Prostate gland (tissue), 2 donors: ENCODE measurements around the gene HERC3. TPM values are rescaled to one million over a fixed set of nuclear protein-coding genes. Genes with fewer than 3 reads are reported as not detected.

Experiments used
- DNase-seq: peaks from one replicate; pipeline ENCODE4 v3.0.0-alpha.2; 2019; ENCODE audit warnings: low spot score
- H3K27ac ChIP-seq, 2 donors: fragments of 200-600 bp; sonication (generic); 2 replicates each; pipeline ENCODE4 v1.5.1; 2017 to 2019
- H3K27me3 ChIP-seq: fragments of 200-600 bp; sonication (generic); replicated peaks from 2 replicates; pipeline ENCODE4 v1.5.1; 2019; ENCODE audit not compliant: insufficient read depth
- H3K36me3 ChIP-seq, 2 donors: fragments of 200-600 bp; sonication (generic); 1 replicate in 1 of 2; 2 replicates in 1 of 2; pipeline versions ENCODE4 v1.5.1 to v1.8.1; 2017 to 2019
- H3K4me1 ChIP-seq: fragments of 200-600 bp; sonication (generic); replicated peaks from 2 replicates; pipeline ENCODE4 v1.5.1; 2019
- H3K4me3 ChIP-seq, 2 donors: fragments of 200-600 bp; sonication (generic); 2 replicates each; pipeline ENCODE4 v1.5.1; 2017 to 2019
- H3K9me3 ChIP-seq: fragments of 200-600 bp; sonication (generic); 2 replicates; pipeline ENCODE4 v1.5.1; 2017
- CTCF ChIP-seq, 4 experiments: fragments of 200-600 bp in 2 of 4; fragments of 450-650 bp in 2 of 4; sonication (generic) in 2 of 4; IDR thresholded peaks; 1 replicate in 3 of 4; 2 replicates in 1 of 4; pipeline ENCODE4 v1.5.1; 2016 to 2019; ENCODE audit warnings: antibody characterized with exemption in 4 of 4, mild to moderate bottlenecking in 2 of 4, moderate library complexity in 2 of 4
- POLR2A ChIP-seq: fragments of 450-650 bp; IDR thresholded peaks from one replicate; pipeline ENCODE4 v1.6.1; 2016; ENCODE audit warnings: antibody characterized with exemption, mild to moderate bottlenecking
- POLR2AphosphoS5 ChIP-seq: sonication (generic); formaldehyde crosslinking; IDR thresholded peaks from one replicate; pipeline ENCODE4 v1.6.1; 2017; ENCODE audit warnings: antibody characterized with exemption
- WGBS: methylation state at CpG from one replicate; pipeline ENCODE4 v1.1.5; 2018; 5-methylcytosine and 5-hydroxymethylcytosine counted together
- intact Hi-C: fragments of 100-400 bp; cut with DNase I; formaldehyde crosslinking; loops from one replicate; pipeline ENCODE4 v1.14.2; 2022
- total RNA-seq, 2 donors: library from RNA; depleted of rRNA; stranded (reverse); fragments of >200 nt; gene quantifications; one replicate each; pipeline ENCODE4 v1.1.0, GENCODE V29; 2016

The HERC3 gene
- total RNA-seq, 2 donors from 2014 or later, result 36.5 to 42.2 TPM

- intact Hi-C loops, result no loop called here
- Histone ChIP-seq H3K36me3 (no peaks in the 10 kb centered on the region), H3K27me3 (no peaks in the 10 kb centered on the region), H3K9me3 (no peaks in the 10 kb centered on the region), H3K4me3 (no peak overlapping the region), H3K27ac (no peak overlapping the region), H3K4me1 (no peaks in the 10 kb centered on the region)
- 88% methylated on average over 1 of the region's 1 CpG for WGBS
- no peak for TF ChIP-seq POLR2AphosphoS5
- TF ChIP-seq POLR2A, result no peak
- TF ChIP-seq CTCF (IDR thresholded peaks at IDR 0.05), result no peak
- no peak for DNase-seq
These were observed 27.7 kb downstream of the HERC3 start for GRCh38 chr4:88619971-88620370.

DNA sequence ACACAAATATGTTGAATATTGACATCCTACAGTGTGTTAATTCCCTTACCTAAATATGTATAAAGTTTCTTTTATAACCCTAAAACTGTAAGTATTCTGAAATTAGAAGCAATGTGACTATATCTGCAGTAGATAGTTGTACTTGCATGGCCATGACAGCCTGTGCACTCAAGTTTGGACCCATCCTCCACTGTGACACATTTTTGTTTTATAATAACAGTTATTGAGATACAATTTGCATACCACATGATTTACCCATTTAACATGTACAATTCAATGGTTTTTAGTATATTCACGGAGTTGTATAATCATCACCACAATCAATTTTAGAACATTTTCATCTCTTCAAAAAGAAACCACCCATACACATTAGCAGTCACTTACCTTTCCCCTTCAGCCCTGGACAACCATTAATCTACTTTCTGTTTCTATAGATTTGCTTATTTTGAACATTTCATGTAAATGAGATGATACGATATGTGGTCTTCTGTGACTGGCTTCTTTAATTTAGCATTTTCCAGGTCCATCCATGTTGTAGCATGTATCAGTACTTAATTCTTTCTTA, 29.6 kb downstream of the HERC3 start:
- Histone ChIP-seq H3K4me3 (no peak overlapping the region), H3K4me1 (no peaks in the 10 kb centered on the region), H3K27me3 (no peaks in the 10 kb centered on the region), H3K36me3 (no peaks in the 10 kb centered on the region), H3K9me3 (no peaks in the 10 kb centered on the region), H3K27ac (no peak overlapping the region)
- no peak for DNase-seq
- WGBS, result 99% methylated on average over 2 of the region's 2 CpGs
- TF ChIP-seq POLR2AphosphoS5 (no peak), CTCF (IDR thresholded peaks at IDR 0.05) (no peak), POLR2A (no peak)
- intact Hi-C loops, result no loop called here

DNA sequence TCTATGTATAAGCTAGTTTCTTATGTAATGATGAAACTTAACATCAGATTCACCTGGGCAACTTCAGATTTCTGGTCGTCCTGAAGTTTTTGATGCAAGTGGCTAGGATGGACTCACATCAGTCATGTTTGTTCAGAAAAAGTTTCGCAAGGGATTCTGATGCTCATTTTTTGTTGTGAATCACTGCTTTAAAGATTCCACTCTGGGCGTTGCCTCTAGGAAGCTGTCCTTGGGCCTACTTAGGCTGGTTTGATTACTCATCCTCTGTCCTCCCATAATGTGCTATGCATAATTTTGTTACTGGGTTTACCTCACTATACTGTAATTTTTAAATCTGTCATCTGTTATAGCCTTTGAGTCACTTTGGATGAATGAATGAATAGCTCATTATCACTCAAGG, 30.8 kb downstream of the HERC3 start:
- H3K36me3 ChIP-seq, result no peaks in the 10 kb centered on the region
- H3K9me3 ChIP-seq, result no peaks in the 10 kb centered on the region
- intact Hi-C loops, result no loop called here
- no peak overlapping the region for H3K27ac ChIP-seq
- no peak overlapping the region for H3K4me3 ChIP-seq
- DNase-seq, result no peak
- H3K4me1 ChIP-seq, result no peaks in the 10 kb centered on the region
- TF ChIP-seq POLR2A, result no peak
- no peak for TF ChIP-seq POLR2AphosphoS5
- no peak for TF ChIP-seq CTCF (IDR thresholded peaks at IDR 0.05)
- H3K27me3 ChIP-seq, result no peaks in the 10 kb centered on the region
- WGBS, result 95% methylated on average over 3 of the region's 3 CpGs

GRCh38 chr4:88628746-88629145, 36.5 kb downstream of the HERC3 start:
- WGBS, result 92% methylated on average over 8 of the region's 8 CpGs
- H3K27ac ChIP-seq, result no peak overlapping the region
- TF ChIP-seq POLR2A (no peak), POLR2AphosphoS5 (no peak), CTCF (IDR thresholded peaks at IDR 0.05) (no peak)
- DNase-seq, result no peak
- H3K4me3 ChIP-seq, result no peak overlapping the region
- intact Hi-C loops, result no loop called here
- no peaks in the 10 kb centered on the region for H3K4me1 ChIP-seq
- no peaks in the 10 kb centered on the region for H3K36me3 ChIP-seq
- H3K9me3 ChIP-seq, result no peaks in the 10 kb centered on the region
- H3K27me3 ChIP-seq, result no peaks in the 10 kb centered on the region

DNA sequence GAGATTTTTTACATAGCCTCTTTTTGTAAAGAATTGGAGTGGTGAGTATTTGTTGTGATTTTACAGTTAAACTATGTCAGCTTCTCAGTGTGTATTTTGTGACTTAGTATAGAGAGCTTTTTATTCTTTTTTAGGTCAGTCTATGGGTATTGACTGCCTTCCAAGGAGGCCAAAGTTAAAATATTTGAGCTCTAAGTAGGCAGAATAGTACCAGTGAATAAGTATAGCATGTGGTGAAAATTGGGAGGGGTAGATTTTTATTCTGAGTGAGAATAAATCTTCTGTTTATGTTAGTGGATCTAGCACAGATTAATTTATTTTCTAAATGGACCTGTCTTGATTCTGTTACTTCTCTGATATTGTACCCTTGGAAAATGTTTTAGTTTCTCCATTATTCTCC, 37.5 kb downstream of the HERC3 start:
- H3K27ac ChIP-seq, result no peak overlapping the region
- DNase-seq, result no peak
- no peaks in the 10 kb centered on the region for H3K27me3 ChIP-seq
- no peaks in the 10 kb centered on the region for H3K36me3 ChIP-seq
- no peaks in the 10 kb centered on the region for H3K4me1 ChIP-seq
- TF ChIP-seq CTCF (IDR thresholded peaks at IDR 0.05), result no peak
- H3K4me3 ChIP-seq, result no peak overlapping the region
- intact Hi-C loops, result no loop called here
- H3K9me3 ChIP-seq, result no peaks in the 10 kb centered on the region
